ENCODE data around the gene HINFP. TPM values are rescaled to one million over a fixed set of nuclear protein-coding genes. Genes with fewer than 3 reads are reported as not detected.

HINFP gene
- total and polyA plus RNA-seq, 2 of the 8 experiments (the other 6 are each of a cell fraction or from before 2014, with no cell fraction given) = 35.0 to 37.3 TPM

DNA sequence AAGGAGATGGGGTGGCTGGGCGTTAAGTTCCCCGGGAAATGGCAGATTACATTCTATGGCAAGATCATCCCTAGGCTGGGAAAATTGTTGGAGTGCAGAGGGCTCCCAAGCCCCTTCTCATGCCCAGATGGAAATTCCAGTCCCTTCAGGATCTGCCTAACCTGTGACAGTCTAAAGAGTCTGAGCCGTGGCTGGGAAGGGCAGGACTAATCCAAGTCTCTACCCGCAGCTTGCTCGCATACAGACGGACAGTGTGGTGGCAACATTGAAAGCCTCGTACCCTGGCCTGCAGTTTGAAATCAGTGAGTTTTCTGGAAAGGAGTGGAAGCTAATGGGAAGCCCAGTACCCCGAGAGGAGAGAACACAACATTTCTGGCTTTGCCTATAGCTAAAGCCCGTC lies 33.0 kb upstream of the HINFP start:
- H3K9me3 ChIP-seq (ENCODE audit: insufficient read depth in 2 of 2, low read depth in 1 of 2, low read length in 1 of 2) = no peaks in the 10 kb centered on the region
- H3K4ac ChIP-seq (replicated peaks; ENCODE audit: insufficient read length, low read depth, low read length) = no peak overlapping the region
- H2BK120ac ChIP-seq (replicated peaks; ENCODE audit: low read depth, low read length) = no peak overlapping the region
- WGBS, 2 experiments (ENCODE audit: extremely low coverage in 1 of 2, insufficient coverage in 1 of 2, insufficient read length in 1 of 2, insufficient replicate concordance in 2 of 2, low coverage in 1 of 2, low lambda C conversion rate in 2 of 2, missing lambda C conversion rate in 1 of 2) = 88% methylated on average over 9 of the region's 9 CpGs; no CpG with 5 or more reads in 1 of the 2 experiments
- H3K27ac ChIP-seq (ENCODE audit: low read depth, low read length) = no peak overlapping the region
- no peaks in the 10 kb centered on the region for H3K27me3 ChIP-seq (replicated peaks in 1 of 4; ENCODE audit: control insufficient read depth in 3 of 4, extremely low read depth in 1 of 4, insufficient read depth in 3 of 4, low read length in 3 of 4)
- no peak overlapping the region for H2BK20ac ChIP-seq (ENCODE audit: low read length)
- H4K91ac ChIP-seq (replicated peaks; ENCODE audit: insufficient read length, low read length) = no peak overlapping the region
- DNase-seq (ENCODE audit: low read depth in 1 of 2, low spot score in 2 of 2) = no peak
- no peak overlapping the region for H2AFZ ChIP-seq (ENCODE audit: low read length)
- no peak overlapping the region for H3K4me2 ChIP-seq (ENCODE audit: insufficient read depth in 1 of 2, low read depth in 2 of 2, low read length in 2 of 2)
- no peak overlapping the region for H2BK5ac ChIP-seq (ENCODE audit: low read depth, low read length)
- peaks cover 7% of the 10 kb centered on the region; the same call in 1 of the 2 replicates for H3K23me2 ChIP-seq (ENCODE audit: low read depth, low read length)
- H2BK15ac ChIP-seq (ENCODE audit: low read length) = no peak overlapping the region
- H4K8ac ChIP-seq (ENCODE audit: extremely low read depth, insufficient read depth, low read length) = no peak overlapping the region
- H3K9ac ChIP-seq (replicated peaks in 1 of 4; ENCODE audit: extremely low read depth in 1 of 4, low read depth in 3 of 4, low read length in 3 of 4) = no peak overlapping the region
- H3K56ac ChIP-seq (replicated peaks; ENCODE audit: insufficient read length, low read depth, low read length) = no peak overlapping the region
- no peak overlapping the region for H3K14ac ChIP-seq (ENCODE audit: insufficient read length)
- peaks cover 3 to 33% (median 13%) of the 10 kb centered on the region in 4 experiments; a peak in 5 of 8 replicates for H3K36me3 ChIP-seq (ENCODE audit: control insufficient read depth in 2 of 4, insufficient read depth in 4 of 4, low read length in 3 of 4)
- no peak overlapping the region for H3K4me3 ChIP-seq (ENCODE audit: extremely low read depth in 1 of 4, insufficient read depth in 2 of 4, low read depth in 3 of 4, low read length in 4 of 4)
- H4K5ac ChIP-seq (ENCODE audit: insufficient read length, low read depth, low read length) = no peak overlapping the region
- ChIA-PET CTCF (ENCODE audit: partially characterized antibody) (interaction anchor here (0.6 kb wide), 1 partner anchor 38 kb away, joined by 3 read pairs; no protein-coding TSS in a partner anchor), POLR2A (ENCODE audit: partially characterized antibody) (interaction anchor here (0.9 to 9.2 kb wide), 6 partner anchors 8 to 235 kb away, joined by 3 to 141 read pairs (median 4); partner anchors contain the start of genes C2CD2L and DPAGT1)
- FAIRE-seq = no peak
- H2AK5ac ChIP-seq (ENCODE audit: low read depth, low read length) = no peak overlapping the region
- H3K79me1 ChIP-seq (ENCODE audit: low read depth, low read length) = peaks cover 16% of the 10 kb centered on the region
- H3K4me1 ChIP-seq (replicated peaks in 1 of 4; ENCODE audit: control insufficient read depth in 3 of 4, insufficient read depth in 4 of 4, low read length in 3 of 4) = peaks cover 0 to 14% (median 4%) of the 10 kb centered on the region in 4 experiments; a peak in 6 of 7 replicates
- H3K23ac ChIP-seq (ENCODE audit: insufficient read length) = no peak overlapping the region
- H4K20me1 ChIP-seq (replicated peaks in 1 of 2; ENCODE audit: control insufficient read depth in 1 of 2, insufficient read depth in 2 of 2, low read length in 2 of 2) = peaks cover 10 to 14% of the 10 kb centered on the region in 2 experiments
- H2BK12ac ChIP-seq (ENCODE audit: low read depth, low read length) = no peak overlapping the region
- peaks cover 9 to 32% of the 10 kb centered on the region in 2 experiments for H3K79me2 ChIP-seq (ENCODE audit: control insufficient read depth in 1 of 2, insufficient read depth in 2 of 2, low read length in 2 of 2)
- H3K18ac ChIP-seq (ENCODE audit: extremely low read depth, low read length) = no peak overlapping the region

Data from H1 (cell line).